ENCODE measurements around the gene TCF12. TPM values are rescaled to one million over a fixed set of nuclear protein-coding genes. Genes with fewer than 3 reads are reported as not detected.
"Not testable (repeated sequence)": the region's sequence is repeated elsewhere in the genome, so short reads cannot be mapped to it uniquely, and the experiment has no call there.

The TCF12 gene
- total RNA-seq, 2 experiments from 2014 or later = 63.4 to 70.7 TPM

DNA sequence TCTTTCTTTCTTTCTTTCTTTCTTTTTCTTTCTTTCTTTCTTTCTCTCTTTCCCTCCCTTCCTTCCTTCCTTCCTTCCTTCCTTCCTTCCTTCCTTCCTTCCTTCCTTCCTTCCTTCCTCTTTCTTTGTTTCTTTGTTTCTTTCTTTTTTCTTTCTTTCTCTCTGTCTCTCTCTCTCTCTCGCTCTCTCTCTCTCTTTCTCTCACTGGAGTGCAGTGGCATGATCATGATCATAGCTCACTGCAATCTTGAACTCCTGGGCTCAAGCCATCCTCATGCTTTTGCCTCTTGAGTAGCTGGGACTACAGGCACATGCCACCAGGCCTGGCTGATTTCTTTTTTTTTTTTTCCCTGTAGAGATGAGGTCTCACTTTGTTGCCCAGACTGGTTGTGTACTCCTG lies 89.4 kb downstream of the TCF12 start:
- H3K27ac Mint-ChIP-seq; POLR2A ChIA-PET; H3K4me3 Mint-ChIP-seq; H3K9me3 Mint-ChIP-seq (ENCODE audit: insufficient read depth); ATAC-seq; H3K27me3 Mint-ChIP-seq (ENCODE audit: low read depth); DNase-seq; H3K36me3 Mint-ChIP-seq (ENCODE audit: low read depth); CTCF ChIA-PET; H3K4me1 Mint-ChIP-seq (ENCODE audit: low read depth): not testable (repeated sequence)

DNA sequence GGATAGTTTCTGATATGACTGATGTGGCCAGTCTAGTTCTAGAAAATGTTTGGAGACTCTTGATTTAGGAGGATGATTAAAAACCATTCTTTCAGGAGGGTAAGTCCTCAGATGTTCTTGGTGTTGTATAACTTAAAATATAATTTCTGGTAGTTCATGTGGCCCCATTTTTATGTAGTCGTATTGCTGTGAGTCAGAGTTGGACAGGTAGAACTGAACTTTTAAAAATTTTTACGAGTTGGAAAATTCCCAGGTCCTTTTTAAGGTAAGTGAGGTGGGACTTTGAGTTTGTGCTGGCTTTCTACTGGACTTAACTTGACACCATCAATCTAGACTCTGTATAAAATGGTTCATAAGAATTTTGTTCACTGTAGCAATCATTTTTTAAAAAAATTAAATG lies 92.3 kb downstream of the TCF12 start:
- Mint-ChIP-seq H3K9me3 (ENCODE audit: insufficient read depth) (no peaks in the 10 kb centered on the region), H3K36me3 (ENCODE audit: low read depth) (no peaks in the 10 kb centered on the region), H3K27ac (no peak overlapping the region), H3K4me3 (no peak overlapping the region), H3K4me1 (ENCODE audit: low read depth) (peaks cover 6% of the 10 kb centered on the region), H3K27me3 (ENCODE audit: low read depth) (no peaks in the 10 kb centered on the region)
- ChIA-PET CTCF (no interaction called here), POLR2A (no interaction called here)
- DNase-seq (no peak), ATAC-seq (no peak)

DNA sequence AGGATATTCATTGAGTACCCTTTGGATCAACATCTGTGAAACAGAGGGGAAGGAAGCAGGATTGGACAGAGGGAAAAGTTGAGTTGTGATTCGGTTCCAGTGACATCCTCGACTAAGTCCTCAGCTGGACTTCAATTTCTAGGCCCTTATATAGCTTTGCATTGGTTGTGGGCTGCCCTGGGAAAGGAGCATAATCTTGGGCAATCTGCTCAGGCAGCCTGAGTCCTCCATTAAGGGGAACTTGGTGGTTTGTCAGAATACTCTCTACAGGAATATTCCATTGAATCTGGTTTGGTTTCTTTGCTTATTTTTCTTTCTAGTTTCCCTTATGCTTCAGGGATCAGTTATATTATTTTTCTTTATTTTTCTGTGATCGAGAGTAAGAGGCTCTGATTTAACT lies 94.1 kb downstream of the TCF12 start:
- Mint-ChIP-seq H3K27ac (no peak overlapping the region), H3K27me3 (ENCODE audit: low read depth) (no peaks in the 10 kb centered on the region), H3K4me3 (no peak overlapping the region), H3K4me1 (ENCODE audit: low read depth) (peaks cover 4% of the 10 kb centered on the region), H3K36me3 (ENCODE audit: low read depth) (no peaks in the 10 kb centered on the region), H3K9me3 (ENCODE audit: insufficient read depth) (no peaks in the 10 kb centered on the region)
- ChIA-PET CTCF (interaction anchor here (2.1 kb wide), 1 partner anchor 134 kb away, joined by 4 read pairs; no protein-coding TSS in a partner anchor), POLR2A (interaction anchor here (0.5 kb wide), 1 partner anchor 101 kb away, joined by 7 read pairs; no protein-coding TSS in a partner anchor)
- ATAC-seq (no peak), DNase-seq (no peak)

DNA sequence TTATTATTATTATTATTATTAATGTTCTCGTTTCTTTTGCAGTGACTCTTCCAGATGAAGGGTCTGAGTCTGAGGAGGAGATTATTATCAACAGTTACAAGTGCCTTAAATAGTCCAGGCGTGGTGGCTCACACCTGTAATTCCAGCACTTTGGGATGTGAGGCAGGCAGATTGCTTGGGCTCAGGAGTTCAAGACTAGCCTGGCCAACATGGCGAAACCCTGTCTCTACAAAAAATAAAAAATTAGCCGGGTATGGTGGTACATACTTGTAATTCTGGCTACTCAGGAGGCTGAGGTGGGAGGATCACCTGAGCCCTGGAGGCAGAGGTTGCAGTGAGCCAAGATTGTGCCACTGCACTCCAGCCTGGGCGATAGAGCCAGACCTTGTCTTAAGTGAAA lies 96.5 kb downstream of the TCF12 start:
- H3K36me3 Mint-ChIP-seq (ENCODE audit: low read depth); H3K27ac Mint-ChIP-seq; H3K27me3 Mint-ChIP-seq (ENCODE audit: low read depth); POLR2A ChIA-PET; H3K4me1 Mint-ChIP-seq (ENCODE audit: low read depth); ATAC-seq; CTCF ChIA-PET; DNase-seq; H3K9me3 Mint-ChIP-seq (ENCODE audit: insufficient read depth); H3K4me3 Mint-ChIP-seq: not testable (repeated sequence)

DNA sequence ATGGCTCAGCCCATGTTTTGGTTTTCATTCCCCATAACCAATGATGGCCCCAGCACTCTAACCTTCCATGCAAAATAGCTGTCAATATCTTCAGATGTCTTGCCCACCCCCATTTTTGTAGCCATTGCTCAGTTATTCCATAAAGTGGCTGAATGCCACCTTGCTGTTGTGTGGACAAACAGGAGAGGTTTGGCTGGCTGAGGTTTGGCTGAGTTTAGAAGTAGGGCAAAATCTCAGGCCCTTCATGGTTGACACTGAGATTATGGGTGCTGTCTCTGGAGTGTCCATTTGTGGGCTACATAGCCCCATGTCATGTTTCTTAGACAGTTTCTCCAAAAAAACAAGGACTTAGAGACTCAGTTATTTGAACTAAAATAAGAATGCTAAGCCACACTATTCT lies 96.9 kb downstream of the TCF12 start:
- no peaks in the 10 kb centered on the region for H3K27me3 Mint-ChIP-seq (ENCODE audit: low read depth)
- POLR2A ChIA-PET = no interaction called here
- no peaks in the 10 kb centered on the region for H3K9me3 Mint-ChIP-seq (ENCODE audit: insufficient read depth)
- CTCF ChIA-PET = no interaction called here
- H3K36me3 Mint-ChIP-seq (ENCODE audit: low read depth) = no peaks in the 10 kb centered on the region
- no peak overlapping the region for H3K4me3 Mint-ChIP-seq
- no peak overlapping the region for H3K27ac Mint-ChIP-seq
- no peaks in the 10 kb centered on the region for H3K4me1 Mint-ChIP-seq (ENCODE audit: low read depth)
- no peak for DNase-seq
- ATAC-seq = no peak

DNA sequence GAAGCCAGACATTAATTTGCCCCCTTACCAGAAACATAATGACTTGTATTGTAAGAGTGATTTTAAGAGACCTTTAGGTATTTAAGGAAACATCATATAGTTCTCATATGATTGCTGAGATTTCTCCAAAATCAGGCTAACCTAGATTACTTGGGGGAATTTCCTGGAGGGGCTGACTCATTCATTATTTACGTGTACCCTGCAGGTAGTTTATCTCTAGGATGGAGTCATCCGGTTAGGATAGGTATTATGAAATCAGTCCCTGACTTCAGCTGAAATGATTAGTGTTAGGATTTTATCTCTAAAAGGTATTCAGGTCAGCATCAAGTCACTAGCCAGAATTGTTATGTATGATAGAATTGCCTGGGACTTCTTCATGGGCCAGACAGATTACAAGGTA lies 97.5 kb downstream of the TCF12 start:
- H3K27ac Mint-ChIP-seq = no peak overlapping the region
- H3K4me3 Mint-ChIP-seq = no peak overlapping the region
- no peaks in the 10 kb centered on the region for H3K27me3 Mint-ChIP-seq (ENCODE audit: low read depth)
- CTCF ChIA-PET = interaction anchor here (1.0 kb wide), 1 partner anchor 131 kb away, joined by 3 read pairs; no protein-coding TSS in a partner anchor
- no peaks in the 10 kb centered on the region for H3K9me3 Mint-ChIP-seq (ENCODE audit: insufficient read depth)
- peaks cover under 1% of the 10 kb centered on the region for H3K36me3 Mint-ChIP-seq (ENCODE audit: low read depth)
- H3K4me1 Mint-ChIP-seq (ENCODE audit: low read depth) = no peaks in the 10 kb centered on the region
- DNase-seq (no peak), ATAC-seq (no peak)
- POLR2A ChIA-PET = no interaction called here

DNA sequence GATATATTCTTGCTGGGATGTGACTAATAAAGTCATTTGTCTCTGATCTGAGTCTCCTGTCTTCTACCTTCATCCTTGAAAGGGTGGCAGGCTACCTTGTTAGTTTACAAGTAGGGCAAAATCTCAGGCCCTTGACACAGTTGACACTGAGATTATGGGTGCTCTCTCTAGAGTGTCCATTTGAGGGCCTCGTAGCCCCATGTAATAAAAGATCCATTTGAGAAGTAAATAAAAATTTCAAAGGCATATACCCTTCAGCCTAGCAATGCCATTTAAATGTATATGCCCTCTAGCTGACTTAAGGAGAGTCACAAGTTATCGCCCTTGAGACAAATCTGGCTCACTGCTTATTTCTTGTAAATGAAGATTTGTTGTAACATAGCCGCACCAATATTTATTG lies 98.6 kb downstream of the TCF12 start:
- Mint-ChIP-seq H3K4me3 (no peak overlapping the region), H3K27me3 (ENCODE audit: low read depth) (no peaks in the 10 kb centered on the region), H3K4me1 (ENCODE audit: low read depth) (no peaks in the 10 kb centered on the region), H3K9me3 (ENCODE audit: insufficient read depth) (peaks cover 4% of the 10 kb centered on the region), H3K36me3 (ENCODE audit: low read depth) (peaks cover 3% of the 10 kb centered on the region), H3K27ac (no peak overlapping the region)
- CTCF ChIA-PET = interaction anchor here (1.0 to 2.4 kb wide), 4 partner anchors 130 to 289 kb away, joined by 3 to 6 read pairs (median 4); no protein-coding TSS in a partner anchor
- POLR2A ChIA-PET = no interaction called here
- no peak for ATAC-seq
- DNase-seq = no peak

DNA sequence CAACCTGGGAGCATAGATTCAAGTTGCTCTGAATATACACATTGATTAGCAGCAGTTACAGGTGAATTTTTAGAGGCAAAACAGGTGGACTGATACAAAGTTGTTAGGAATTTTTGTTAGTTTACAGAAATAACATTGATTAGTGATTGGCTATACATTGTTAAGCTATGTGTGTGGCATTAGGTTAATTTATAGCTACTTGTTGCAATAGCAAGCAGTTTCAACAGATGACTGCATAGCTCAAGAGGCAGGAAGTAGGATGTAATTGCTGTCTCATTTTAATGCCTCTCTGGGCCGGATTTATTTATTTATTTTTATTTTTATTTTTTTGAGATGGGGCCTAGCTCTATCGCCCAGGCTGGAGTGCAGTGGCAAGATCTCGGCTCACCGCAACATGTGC lies 99.7 kb downstream of the TCF12 start:
- Mint-ChIP-seq H3K36me3 (ENCODE audit: low read depth) (peaks cover 9% of the 10 kb centered on the region), H3K9me3 (ENCODE audit: insufficient read depth) (peaks cover 4% of the 10 kb centered on the region), H3K4me3 (no peak overlapping the region), H3K27me3 (ENCODE audit: low read depth) (no peaks in the 10 kb centered on the region), H3K27ac (no peak overlapping the region), H3K4me1 (ENCODE audit: low read depth) (peaks cover 11% of the 10 kb centered on the region)
- POLR2A ChIA-PET = interaction anchor here (0.6 kb wide), 1 partner anchor 16 kb away, joined by 3 read pairs; no protein-coding TSS in a partner anchor
- no peak for DNase-seq
- ATAC-seq = no peak
- CTCF ChIA-PET = interaction anchor here (0.6 to 2.4 kb wide), 4 partner anchors 23 to 528 kb away, joined by 3 to 6 read pairs (median 4); no protein-coding TSS in a partner anchor

DNA sequence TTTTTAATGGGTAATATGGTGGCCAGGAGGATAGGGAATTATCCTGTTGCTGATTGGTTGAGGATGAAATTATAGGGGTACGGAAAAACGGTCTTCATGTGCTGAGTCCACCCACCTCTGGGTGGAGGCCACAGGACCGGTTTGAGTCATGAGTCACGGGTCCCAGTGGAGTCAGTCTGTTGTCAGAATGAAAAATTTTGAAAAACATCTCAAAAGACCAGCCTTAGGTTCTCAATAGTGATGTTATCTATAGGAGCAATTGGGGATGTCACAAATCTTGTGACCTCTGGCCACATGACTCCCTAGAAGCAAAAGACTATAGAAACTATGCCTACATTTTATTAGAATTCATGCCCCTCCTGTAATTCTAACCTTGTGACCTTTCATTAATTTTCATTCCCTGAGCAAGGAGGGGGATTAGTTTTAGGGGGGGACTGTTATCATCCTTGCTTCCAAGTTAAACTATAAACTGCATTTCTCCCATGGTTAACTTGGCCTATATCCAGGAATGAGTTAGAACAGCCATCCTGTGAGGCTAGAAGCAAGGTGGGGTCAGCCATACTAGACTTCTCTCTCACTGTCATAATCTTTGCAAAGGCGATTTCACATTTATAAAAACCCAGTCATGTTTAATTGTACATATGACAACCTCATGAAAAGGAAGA lies 101.2 kb downstream of the TCF12 start:
- no peak overlapping the region for H3K27ac Mint-ChIP-seq
- H3K36me3 Mint-ChIP-seq (ENCODE audit: low read depth) = peaks cover 9% of the 10 kb centered on the region
- DNase-seq (no peak), ATAC-seq (no peak)
- no peaks in the 10 kb centered on the region for H3K27me3 Mint-ChIP-seq (ENCODE audit: low read depth)
- peaks cover 18% of the 10 kb centered on the region for H3K4me1 Mint-ChIP-seq (ENCODE audit: low read depth)
- ChIA-PET POLR2A (no interaction called here), CTCF (no interaction called here)
- no peak overlapping the region for H3K4me3 Mint-ChIP-seq
- peaks cover 4% of the 10 kb centered on the region for H3K9me3 Mint-ChIP-seq (ENCODE audit: insufficient read depth)

DNA sequence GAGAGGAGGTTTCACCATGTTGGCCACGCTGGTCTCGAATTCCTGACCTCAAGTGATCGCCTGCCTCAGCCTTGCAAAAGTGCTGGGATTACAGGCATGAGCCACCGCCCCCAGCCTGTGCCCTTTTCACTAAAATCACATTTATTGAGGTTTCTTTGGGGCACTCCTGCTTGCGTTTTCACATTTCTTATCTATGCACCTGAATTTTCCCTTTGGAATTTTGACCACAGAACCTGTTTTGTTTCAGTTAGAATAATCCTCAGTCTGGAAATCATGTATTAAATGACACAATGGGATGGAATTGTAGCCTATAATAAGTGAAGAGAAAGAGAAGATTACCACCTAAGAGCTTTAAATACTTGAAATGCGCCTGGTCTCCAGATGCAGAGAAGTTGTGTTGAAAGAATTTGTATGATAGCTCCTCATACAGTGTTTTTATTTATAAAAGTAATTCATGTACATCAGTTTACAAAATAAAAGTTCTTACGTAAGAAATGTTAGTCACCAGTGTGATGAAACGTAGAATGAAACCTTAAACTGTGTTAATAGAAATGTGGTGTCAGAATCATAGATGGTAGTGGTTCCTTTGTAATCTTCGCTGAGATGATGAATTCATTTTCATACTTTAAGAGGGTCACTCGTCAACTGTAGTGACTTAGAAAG lies 107.0 kb downstream of the TCF12 start:
- CTCF ChIA-PET = interaction anchor here (0.6 kb wide), 1 partner anchor 22 kb away, joined by 3 read pairs; no protein-coding TSS in a partner anchor
- no peak for DNase-seq
- Mint-ChIP-seq H3K4me3 (no peak overlapping the region), H3K4me1 (ENCODE audit: low read depth) (peaks cover 18% of the 10 kb centered on the region), H3K27ac (no peak overlapping the region), H3K36me3 (ENCODE audit: low read depth) (peaks cover 17% of the 10 kb centered on the region), H3K27me3 (ENCODE audit: low read depth) (no peaks in the 10 kb centered on the region), H3K9me3 (ENCODE audit: insufficient read depth) (peaks cover 12% of the 10 kb centered on the region)
- POLR2A ChIA-PET = no interaction called here
- ATAC-seq = no peak

DNA sequence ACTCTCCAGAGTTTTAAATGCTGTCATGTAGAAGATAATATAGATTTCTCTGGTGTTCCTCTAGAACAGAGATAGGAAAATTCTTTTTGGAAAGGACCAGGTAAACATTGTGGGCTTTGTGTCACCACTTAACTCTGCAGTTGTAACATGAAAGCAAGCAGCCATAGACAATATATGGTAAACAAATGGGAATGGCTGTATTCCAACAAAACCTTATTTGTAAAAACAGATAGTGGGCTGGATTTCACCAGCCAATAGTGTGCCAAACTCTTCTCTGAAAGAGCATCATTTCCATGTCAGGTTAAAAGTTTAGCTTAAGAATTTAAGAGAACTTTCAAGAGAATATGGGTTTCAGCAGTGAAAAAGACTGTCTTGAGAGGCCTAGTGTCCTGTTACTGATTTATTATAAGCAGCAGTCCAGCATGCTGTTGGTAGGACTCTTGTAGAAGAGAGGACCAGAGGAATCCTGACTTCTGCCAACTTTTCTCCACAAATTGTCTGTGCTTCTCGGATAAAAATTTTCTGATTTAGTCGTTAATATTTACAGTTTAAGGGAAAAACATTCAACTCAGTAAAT lies 107.7 kb downstream of the TCF12 start:
- Mint-ChIP-seq H3K4me1 (ENCODE audit: low read depth) (peaks cover 19% of the 10 kb centered on the region), H3K36me3 (ENCODE audit: low read depth) (peaks cover 15% of the 10 kb centered on the region), H3K27me3 (ENCODE audit: low read depth) (no peaks in the 10 kb centered on the region), H3K9me3 (ENCODE audit: insufficient read depth) (peaks cover 12% of the 10 kb centered on the region), H3K27ac (no peak overlapping the region), H3K4me3 (no peak overlapping the region)
- DNase-seq = no peak
- ATAC-seq = no peak
- POLR2A ChIA-PET = no interaction called here
- CTCF ChIA-PET = no interaction called here

DNA sequence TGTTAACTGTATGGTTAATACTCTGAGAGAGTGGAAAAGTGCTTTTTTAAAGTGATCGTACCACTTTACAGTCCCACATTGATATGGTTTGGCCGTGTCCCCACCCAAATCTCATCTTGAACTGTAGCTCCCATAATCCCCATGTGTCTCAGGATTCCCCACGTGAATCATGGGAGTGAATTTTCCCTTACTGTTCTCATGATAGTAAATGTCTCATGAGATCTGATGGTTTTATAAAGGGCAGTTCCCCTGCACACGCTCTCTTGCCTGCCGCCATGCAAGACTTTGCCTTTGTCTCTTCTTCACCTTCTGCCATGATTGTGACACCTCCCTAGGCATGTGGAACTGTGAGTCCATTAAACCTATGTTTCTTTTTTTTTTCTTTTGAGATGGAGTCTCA lies 109.2 kb downstream of the TCF12 start:
- DNase-seq (no peak), ATAC-seq (no peak)
- POLR2A ChIA-PET = no interaction called here
- H3K4me1 Mint-ChIP-seq (ENCODE audit: low read depth) = peaks cover 21% of the 10 kb centered on the region
- peaks cover 7% of the 10 kb centered on the region for H3K9me3 Mint-ChIP-seq (ENCODE audit: insufficient read depth)
- H3K27ac Mint-ChIP-seq = no peak overlapping the region
- CTCF ChIA-PET = no interaction called here
- H3K36me3 Mint-ChIP-seq (ENCODE audit: low read depth) = peaks cover 9% of the 10 kb centered on the region
- no peaks in the 10 kb centered on the region for H3K27me3 Mint-ChIP-seq (ENCODE audit: low read depth)
- no peak overlapping the region for H3K4me3 Mint-ChIP-seq

All from activated CD8-positive, alpha-beta T cell treated with anti-CD3 and anti-CD28 coated beads, Interleukin-2, amount 10 ng/mL, durations not matched to agents 7 days and 5 days (primary cell).